Measurements from ENCODE around the gene GNPDA1.
A peak's percentile ranks its signal among the peaks of the same experiment; 100 is the strongest.

GRCh38 chr5:142059304-142059940 is 46.6 kb upstream of the GNPDA1 start:
- TF ChIP-seq CTCF (IDR thresholded peaks at IDR 0.05): peak; percentile 20
- TF ChIP-seq POLR2AphosphoS5 (IDR thresholded peaks at IDR 0.05; ENCODE audit: low read depth, low read length): no peak
- no peak for TF ChIP-seq YY1 (IDR thresholded peaks at IDR 0.05; ENCODE audit: low read depth)
- TF ChIP-seq ELF1 (IDR thresholded peaks at IDR 0.05): no peak
- peak; percentile 52 for TF ChIP-seq RAD21 (IDR thresholded peaks at IDR 0.05; ENCODE audit: low read length)
- no peak for TF ChIP-seq MAX (IDR thresholded peaks at IDR 0.05; ENCODE audit: low read depth)
- no peak; the same call in 1 of the 2 replicates for TF ChIP-seq SMC3 (IDR thresholded peaks at IDR 0.05; ENCODE audit: low read depth, low read length)
- TF ChIP-seq FOXM1 (IDR thresholded peaks at IDR 0.05; ENCODE audit: low read depth): no peak

Data from SK-N-SH (cell line).